GM18858 (cell line): Measurements from ENCODE around the gene OPRD1.
"Not testable (repeated sequence)": the region's sequence is repeated elsewhere in the genome, so short reads cannot be mapped to it uniquely, and the experiment has no call there.

Experiments used
- ATAC-seq: cut with Tn5 transposase; IDR thresholded peaks from one replicate; pipeline ENCODE4 v1.9.1; 2021; ENCODE audit not compliant: unreplicated experiment

OPRD1 gene

DNA sequence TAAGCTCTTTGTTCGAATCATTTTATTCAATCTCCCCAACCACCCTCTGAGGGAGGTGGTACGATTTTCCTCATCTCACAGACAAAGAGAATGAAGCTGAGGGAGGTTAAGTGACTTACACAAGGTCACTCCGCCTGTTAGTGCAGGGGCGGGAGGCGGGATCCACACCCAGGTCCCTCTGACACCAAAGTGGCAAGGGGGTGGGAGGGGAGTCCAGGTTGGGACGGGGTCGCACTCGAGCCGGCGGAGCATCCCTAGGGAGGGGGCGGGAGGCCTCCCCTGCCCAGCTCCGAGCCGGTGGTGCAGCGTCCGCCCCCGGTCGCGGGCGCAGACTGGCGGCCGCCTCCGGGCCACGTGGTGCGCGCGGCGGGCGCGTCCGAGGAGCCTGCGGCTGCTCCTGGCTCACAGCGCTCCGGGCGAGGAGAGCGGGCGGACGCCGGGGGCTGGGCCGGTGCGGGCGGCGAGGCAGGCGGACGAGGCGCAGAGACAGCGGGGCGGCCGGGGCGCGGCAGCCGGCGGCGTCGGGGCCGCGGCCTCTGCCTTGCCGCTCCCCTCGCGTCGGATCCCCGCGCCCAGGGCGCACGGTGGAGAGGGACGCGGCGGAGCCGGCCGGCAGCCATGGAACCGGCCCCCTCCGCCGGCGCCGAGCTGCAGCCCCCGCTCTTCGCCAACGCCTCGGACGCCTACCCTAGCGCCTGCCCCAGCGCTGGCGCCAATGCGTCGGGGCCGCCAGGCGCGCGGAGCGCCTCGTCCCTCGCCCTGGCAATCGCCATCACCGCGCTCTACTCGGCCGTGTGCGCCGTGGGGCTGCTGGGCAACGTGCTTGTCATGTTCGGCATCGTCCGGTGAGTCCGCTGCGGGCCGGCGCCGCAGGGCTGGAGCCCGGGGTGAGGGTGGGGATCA lies at the start of gene OPRD1:
Gene OPRD1, plus strand, starts transcription at position 405 of the 903 bp plus-strand sequence. Its CDS starts 214 bp downstream, at position 619.
- ATAC-seq, result no peak

DNA sequence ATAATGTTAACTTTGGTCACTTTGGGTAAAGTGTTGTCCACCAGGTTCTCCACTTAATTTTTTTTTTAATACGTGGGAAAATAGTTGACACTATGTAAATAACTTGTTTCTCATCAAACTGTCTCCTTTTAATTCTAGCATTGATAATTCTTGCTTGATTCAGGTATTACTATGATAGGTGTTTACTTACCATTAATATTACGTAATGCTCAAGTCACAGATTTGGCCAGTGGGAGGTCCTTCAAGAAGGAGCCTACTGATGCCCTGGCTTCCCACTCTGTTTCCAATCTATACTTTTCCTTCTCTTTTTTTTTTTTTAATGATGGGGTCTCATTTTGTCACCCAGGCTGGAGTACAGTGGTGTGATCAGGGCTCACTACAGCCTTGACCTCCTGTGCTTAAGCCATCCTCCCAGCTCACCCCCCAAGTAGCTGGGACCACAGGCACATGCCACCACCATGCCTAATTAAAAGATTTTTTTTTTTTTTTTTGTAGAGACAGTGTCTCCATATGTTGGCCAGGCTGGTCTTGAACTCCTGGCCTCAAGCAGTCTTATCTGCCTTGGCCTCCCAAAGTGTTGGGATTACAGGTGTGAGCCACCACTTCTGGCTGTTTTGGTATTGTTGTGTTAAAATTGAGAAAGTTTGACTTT lies 45.3 kb upstream of the OPRD1 start:
- ATAC-seq, result no peak

DNA sequence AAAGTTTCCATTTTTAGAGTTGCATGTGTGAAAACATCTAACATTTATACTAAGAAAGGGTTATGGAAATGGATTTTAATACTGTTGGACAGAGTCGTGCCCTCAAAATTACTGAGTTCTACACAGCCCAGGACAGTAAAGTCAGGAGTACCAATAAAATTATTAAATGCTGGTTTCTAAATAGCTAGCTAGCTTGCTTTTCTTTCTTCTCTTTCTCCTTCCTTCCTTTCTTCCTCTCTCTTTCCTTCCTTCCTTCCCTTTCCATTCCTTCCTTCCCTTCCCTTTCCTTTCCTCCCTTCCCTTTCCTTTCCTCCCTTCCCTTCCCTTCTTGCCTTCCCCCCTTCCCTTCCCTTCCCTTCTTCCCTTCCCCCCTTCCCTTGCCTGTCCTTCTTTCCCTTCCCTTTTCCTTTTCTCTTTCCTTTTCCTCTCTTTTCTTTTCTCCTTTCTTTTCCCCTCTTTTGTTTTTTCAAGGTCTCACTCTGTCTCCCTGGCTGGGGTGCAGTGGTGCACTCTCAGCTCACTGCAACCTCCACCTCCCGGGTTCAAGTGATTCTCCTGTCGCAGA lies 41.3 kb upstream of the OPRD1 start:
- ATAC-seq, result no peak

- not testable (repeated sequence) for ATAC-seq
Observed at GRCh38 chr1:28771921-28772320, 40.0 kb upstream of the OPRD1 start.

GRCh38 chr1:28773105-28773504 lies 38.9 kb upstream of the OPRD1 start:
- no peak for ATAC-seq

DNA sequence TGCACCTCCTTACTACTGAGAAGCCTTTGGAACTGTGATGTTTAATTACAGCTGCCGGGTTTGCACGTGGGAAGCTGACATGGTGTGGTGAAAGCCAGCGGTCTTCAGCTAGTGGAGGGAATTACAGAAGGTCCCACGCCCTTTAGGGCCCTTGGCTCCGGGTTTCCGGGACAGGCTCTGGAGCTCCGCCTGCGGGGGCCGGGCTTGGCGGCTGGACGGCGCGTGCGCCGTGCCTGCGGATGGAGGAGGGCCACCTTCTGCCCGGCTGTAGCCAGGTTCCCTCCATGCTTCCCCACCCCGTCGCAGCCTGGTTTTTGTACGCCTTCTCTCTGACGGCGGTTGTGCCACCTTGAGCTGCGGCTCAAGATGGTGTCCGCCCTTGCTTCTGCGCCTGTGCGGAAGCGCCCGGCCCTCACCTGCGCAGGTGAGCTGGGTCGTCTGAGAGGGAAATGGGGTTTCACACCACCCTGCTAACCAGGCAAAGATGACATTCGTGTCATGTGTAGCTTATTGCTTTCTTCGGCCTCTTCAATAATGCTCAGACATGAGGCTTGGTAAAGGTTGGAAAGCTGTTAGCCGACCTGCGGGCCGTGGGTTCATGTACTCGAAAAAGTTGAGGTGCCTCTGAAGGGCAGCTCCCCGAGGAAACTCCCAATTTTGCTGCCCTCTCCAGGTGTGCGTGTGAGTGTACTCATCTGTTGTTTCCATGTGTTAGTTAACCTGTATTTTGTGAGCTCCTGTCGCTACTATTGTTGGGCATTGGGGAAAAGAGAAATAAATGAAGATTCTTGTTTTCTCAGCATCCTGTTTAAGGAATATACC lies 36.6 kb upstream of the OPRD1 start:
- ATAC-seq, result no peak

DNA sequence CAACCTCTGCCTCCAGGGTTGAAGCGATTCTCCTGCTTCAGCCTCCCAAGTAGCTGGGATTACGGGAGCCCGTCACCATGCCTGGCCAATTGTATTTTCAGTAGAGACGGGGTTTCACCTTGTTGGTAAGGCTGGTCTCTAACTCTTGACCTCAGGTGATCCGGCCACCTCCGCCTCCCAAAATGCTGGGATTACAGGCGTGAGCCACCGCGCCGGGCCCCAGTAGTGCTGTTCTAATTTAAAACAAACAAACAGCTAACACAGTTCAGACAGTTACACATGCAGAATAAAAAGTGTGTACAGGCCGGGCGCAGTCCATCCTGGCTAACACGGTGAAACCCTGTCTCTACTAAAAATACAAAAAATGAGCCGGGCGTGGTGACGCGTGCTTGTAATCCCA lies 35.6 kb upstream of the OPRD1 start:
- ATAC-seq, result no peak

DNA sequence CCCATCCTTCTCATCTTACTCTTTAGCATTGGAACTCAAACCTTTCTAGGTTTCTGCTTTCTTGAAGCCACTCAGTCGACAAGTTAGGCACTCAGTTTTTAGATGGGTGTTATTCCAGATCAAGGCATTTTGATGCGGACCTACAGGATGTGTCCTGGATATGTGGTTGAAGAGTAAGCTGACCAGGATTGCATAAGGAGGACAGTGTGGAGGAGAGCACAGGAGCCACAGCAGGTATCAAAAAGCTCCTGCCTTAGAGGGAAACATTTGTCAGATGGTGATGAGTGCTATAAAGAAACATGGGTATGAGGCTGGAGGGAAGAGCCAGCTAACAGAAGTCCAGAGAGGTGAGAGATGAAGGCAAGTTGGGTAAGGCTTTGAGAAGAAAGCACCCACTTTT lies 33.9 kb upstream of the OPRD1 start:
- ATAC-seq, result no peak

DNA sequence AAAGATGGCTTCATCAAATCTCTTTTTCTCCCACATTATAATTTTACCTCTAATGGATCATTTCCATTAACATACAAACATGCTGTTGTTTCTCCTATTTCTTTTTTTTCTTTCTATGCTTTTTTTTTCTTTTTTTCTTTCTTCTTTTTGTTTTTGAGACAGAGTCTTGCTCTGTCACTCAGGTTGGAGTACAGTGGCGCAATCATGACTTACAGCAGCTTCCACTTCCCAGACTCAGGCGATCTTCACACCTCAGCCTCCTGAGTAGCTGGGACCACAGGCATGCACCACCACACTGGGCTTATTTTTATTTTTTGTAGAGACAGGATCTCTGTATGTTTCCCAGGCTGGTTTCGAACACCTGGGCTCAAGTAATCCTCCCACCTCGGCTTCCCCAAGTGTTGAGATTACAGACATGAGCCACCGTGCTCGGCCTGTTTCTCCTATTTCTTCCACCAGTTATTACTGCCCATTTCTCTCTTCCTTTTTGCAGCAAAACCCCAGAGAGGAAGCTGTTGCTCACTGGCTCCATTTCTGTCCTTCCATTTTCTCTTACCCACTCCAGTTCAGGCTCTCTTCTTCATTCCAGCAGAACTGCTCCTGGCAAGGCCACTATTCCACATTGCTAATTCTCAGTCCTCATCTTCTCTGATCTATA lies 32.1 kb upstream of the OPRD1 start:
- no peak for ATAC-seq

- no peak for ATAC-seq
Observed at GRCh38 chr1:28781305-28781704, 30.7 kb upstream of the OPRD1 start.

DNA sequence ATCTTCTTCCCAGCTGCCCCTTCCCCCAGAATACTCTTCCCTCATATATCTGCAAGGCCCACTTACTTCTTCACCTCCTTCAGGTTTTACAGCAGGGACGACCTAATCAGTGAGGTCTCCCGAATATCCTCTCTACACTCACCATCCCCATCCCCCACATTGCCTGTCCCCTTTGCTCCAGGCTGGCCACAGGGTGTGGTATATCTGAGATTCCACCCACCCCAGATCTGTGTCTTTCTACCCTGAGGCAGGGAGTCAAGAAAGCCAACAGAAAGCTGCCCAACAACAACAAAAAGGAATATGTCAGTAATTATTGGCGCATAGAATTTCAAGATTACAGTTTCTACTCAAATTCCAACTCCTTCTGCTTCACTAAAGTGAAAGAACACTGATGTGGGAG lies 30.0 kb upstream of the OPRD1 start:
- ATAC-seq, result no peak

GRCh38 chr1:28783363-28783762 lies 28.6 kb upstream of the OPRD1 start:
- no peak for ATAC-seq

DNA sequence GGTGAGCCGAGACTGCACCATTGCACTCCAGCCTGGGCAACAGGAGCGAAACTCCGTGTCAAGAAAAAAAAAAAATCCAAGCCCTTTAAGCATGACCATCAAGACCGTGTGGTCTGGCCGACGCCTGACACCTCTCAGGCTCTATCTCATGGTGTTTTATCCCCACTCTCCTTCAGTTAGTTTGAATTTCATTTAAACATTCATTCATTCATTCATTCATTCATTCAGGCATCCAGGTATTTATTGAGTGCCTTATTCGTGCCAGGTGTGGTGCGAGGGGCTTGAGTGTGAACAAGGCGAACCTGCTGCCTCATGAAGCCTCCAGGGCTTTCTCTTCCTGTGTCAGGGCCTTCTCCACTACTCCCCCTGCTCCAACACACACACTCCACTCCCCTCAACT lies 22.6 kb upstream of the OPRD1 start:
- ATAC-seq, result no peak

- ATAC-seq, result no peak
Observed at GRCh38 chr1:28789816-28790215, 22.2 kb upstream of the OPRD1 start.

- no peak for ATAC-seq
Observed at GRCh38 chr1:28790377-28791035, 21.5 kb upstream of the OPRD1 start.

DNA sequence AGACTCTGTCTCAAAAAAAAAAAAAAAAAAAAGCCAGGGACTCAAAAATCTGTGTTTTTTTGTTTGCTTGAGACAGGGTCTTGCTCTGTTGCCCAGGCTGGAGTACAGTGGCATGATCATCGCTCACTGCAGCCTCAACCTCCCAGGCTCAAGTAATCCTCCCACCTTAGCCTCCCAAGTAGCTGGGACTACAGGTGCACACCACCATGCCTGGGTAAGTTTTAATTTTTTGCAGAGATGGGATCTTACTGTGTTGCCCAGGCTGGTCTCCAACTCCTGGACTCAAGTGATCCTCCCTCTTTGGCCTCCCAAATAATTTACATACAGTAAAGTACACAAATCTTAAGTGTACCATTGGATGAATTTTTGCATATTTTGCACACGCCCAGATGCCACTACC lies 20.0 kb upstream of the OPRD1 start:
- not testable (repeated sequence) for ATAC-seq

DNA sequence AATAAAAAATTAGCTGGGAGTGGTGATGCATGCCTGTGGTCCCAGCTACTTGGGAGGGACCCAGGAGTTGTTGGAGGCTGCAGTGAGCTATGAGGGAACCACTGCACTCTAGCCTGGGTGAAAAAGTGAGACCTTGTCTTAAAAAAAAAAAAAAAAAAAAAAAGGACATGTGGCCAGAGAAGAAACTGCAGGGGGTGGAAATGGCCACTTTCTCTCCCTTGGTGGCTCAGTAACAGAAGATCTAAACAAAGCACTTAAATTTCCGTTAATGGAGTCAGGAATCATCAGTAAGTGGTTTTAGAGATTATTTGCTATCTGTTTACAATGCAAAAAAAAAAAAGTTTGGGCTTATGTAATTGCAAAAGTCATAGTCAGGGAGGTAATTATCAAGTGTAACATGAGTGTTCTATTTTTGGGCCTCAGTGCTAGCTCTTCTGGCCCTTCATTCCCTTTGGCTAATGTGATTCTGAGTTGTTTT lies 19.3 kb upstream of the OPRD1 start:
- ATAC-seq, result no peak

- ATAC-seq, result not testable (repeated sequence)
Observed at GRCh38 chr1:28794582-28794981, 17.4 kb upstream of the OPRD1 start.

- no peak for ATAC-seq
Observed at GRCh38 chr1:28796352-28797211, 15.4 kb upstream of the OPRD1 start.
